Ecto neural progenitor cell (in vitro differentiated cells): ENCODE measurements around the gene YTHDC2.
A peak's percentile ranks its signal among the peaks of the same experiment; 100 is the strongest.

Experiments used
- DNase-seq: peaks from one replicate; pipeline ENCODE4 v3.0.0-alpha.2; 2018; ENCODE audit warnings: low spot score

The YTHDC2 gene

DNA sequence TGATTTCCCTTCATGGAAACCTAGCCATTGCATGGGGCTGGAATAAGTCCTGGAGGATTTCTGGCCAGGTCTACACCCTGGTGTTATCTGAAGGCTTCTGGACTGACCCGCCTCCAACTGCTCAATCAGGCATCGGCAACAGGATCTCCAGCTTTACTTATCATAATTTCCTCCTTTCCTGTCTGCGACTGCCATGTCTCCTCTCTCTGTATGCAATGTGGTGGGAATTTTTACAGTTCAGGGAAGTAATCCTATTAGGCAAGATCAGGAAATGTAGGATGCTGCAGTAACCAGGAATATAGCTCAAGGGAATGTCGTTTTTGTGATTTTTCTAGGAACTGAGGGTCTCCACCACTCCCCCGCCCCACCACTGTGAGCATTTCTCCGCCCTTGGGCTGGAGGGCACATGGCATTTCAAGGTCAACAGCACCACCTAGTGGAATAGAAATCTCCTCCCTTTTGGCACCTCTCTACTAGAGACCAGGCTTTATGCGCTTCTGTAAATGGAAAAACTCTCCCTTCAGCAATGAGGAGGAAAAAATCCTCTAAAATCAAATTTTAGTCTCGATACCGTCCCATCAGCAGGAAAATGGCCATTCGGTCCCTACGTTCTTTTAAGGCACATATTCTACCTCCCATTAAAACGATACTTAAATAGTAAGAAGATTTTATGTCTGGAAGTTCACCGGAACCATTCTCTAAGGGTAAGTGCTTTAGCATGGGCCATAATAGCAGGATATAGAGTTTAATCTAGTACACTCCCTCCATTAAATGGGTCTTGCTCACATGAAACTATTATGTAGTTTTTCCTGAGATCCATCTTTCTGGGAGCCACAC lies 93.0 kb downstream of the YTHDC2 start:
- peak; percentile 70 for DNase-seq

GRCh38 chr5:113607361-113607760 lies 93.9 kb downstream of the YTHDC2 start:
- no peak for DNase-seq

DNA sequence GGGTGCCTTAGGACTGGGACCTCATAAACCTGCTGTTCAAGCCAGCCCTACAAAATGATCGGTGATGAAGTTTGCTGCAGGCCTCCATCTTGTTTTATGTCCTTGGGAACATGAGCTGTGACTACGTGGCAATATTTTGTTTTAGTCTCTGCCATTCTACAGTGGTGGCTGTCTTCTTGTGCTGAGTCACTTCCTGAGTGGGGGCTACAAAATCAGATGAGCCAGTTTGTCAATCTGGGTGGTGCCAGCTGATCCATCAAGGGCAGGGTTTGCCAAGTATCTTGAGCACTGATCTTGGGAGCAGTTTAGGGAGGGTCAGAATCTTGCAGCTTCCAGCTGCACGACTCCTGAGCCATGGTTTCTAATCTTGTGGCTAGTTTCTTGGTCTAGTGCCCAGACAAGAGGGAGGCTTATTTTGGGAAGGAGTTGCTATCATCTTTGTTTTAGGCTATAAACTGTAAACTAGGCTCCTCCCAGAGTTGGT lies 94.7 kb downstream of the YTHDC2 start:
- DNase-seq: no peak

DNA sequence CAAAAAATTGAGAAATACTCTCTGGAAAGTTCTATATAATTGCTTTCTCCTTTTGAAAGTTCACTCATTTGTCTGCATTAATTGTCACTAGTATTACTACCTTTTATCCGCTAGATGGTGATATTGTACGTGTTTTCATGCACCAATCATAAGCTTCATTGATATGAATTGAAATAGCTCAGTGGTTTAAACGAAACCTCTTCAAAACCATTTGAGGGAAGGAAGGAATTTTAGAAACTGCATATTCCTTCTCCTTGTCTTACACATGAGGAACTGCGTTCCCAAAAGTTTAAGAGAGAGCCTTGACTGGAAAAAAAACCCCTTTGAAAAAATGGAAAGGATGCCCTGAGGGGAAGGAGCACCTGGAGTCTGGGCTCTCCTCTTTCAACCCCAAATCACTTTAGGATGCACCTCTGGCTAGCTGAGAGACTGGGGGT lies 98.6 kb downstream of the YTHDC2 start:
- DNase-seq: no peak

DNA sequence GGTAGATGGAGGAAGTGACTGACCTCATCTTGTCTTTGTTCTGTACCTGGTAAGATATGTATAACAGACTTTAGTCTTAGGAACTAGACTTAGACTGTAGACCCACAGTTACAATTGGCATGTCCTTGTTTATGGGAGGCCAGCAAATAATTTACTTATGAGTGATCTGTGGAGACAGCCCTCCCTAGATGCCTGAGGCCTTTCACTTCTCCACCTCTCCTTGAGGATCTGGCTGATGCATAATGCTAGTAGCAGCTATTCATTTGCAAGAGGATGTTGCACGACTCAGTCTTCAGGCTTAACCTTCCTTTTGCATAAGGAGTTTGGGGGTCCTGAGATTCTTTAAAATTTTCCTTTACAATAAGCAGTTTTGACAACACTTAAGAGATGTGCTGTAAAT lies 100.7 kb downstream of the YTHDC2 start:
- DNase-seq: no peak

- no peak for DNase-seq
Measured at GRCh38 chr5:113615708-113616107, 102.2 kb downstream of the YTHDC2 start.

GRCh38 chr5:113617191-113617796 lies 103.8 kb downstream of the YTHDC2 start:
- no peak for DNase-seq

- DNase-seq: no peak
Measured at GRCh38 chr5:113632996-113633395, 119.5 kb downstream of the YTHDC2 start.

DNA sequence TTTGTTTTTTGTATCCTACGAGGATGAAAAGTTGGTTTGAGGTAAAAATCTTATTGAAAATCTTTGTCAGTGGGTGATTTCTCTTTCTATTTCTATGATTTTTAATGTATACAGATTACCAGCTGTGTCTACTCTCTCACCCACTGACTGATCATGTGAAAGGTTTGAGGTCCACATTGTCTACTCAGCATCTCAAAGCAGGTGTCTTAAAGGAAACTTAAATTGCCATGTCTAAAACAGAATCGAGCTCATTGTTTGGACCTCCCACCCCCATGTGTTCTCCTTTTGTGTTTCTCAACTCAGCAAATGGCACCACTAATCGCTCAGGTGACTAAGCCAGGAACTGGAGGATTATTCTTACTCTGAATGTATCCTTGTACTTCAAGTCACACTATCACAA lies 121.5 kb downstream of the YTHDC2 start:
- no peak for DNase-seq

GRCh38 chr5:113641715-113642114 lies 128.2 kb downstream of the YTHDC2 start:
- no peak for DNase-seq
